OCI-LY7 (cell line): ENCODE measurements around the gene EIF4E1B.

Experiments
- EZH2phosphoT487 ChIP-seq: fragments of 200-600 bp; sonication (generic); IDR thresholded peaks from 2 replicates; pipeline ENCODE4 v1.6.1; 2018; ENCODE audit warnings: low read depth, borderline replicate concordance, mild to moderate bottlenecking, mixed run types, antibody characterized with exemption, low read length, moderate library complexity, mixed read lengths
- TF ChIP-seq, protein P1 (sequence below): fragments of 200-600 bp; sonication (generic); conservative IDR thresholded peaks from 2 replicates; pipeline ENCODE4 v1.5.1; 2014; ENCODE audit warnings: mild to moderate bottlenecking, antibody characterized with exemption, low read length, moderate library complexity, mixed read lengths

DNA sequence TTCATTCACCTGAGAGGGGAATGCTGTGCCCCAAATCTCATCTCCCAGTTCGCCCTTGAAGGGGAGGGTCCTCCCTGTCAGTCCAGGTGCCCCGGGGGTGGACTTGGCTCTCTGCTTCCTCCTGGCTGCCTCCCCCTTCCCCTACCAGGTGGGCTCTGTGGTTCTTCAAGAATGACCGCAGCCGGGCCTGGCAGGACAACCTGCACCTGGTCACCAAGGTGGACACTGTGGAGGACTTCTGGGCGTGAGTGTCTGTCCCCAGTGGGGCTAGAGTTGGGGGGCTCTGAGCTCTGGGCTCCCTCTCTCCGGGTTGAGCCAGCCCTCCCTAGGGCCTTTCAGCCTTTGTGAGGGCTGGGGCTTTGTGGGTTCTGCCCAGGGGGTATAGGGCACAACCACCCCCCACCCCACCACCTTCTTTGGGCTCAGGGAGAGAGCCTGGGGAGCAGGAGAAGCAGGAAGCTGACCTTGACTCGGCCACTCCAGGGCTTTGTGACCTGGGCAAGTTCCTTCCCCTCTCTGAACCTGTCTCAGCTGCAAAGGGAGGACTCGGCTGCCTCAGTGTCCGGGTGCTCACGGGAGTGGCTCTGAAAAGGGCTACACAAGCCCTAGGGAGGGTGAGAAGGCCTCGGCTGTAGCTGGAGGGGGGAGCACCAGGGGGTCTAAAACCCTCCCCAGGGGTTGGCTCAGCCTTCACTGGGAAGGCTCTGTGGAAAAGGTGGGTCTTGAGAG lies 13.2 kb downstream of the EIF4E1B start:
- TF ChIP-seq, protein P1, sequence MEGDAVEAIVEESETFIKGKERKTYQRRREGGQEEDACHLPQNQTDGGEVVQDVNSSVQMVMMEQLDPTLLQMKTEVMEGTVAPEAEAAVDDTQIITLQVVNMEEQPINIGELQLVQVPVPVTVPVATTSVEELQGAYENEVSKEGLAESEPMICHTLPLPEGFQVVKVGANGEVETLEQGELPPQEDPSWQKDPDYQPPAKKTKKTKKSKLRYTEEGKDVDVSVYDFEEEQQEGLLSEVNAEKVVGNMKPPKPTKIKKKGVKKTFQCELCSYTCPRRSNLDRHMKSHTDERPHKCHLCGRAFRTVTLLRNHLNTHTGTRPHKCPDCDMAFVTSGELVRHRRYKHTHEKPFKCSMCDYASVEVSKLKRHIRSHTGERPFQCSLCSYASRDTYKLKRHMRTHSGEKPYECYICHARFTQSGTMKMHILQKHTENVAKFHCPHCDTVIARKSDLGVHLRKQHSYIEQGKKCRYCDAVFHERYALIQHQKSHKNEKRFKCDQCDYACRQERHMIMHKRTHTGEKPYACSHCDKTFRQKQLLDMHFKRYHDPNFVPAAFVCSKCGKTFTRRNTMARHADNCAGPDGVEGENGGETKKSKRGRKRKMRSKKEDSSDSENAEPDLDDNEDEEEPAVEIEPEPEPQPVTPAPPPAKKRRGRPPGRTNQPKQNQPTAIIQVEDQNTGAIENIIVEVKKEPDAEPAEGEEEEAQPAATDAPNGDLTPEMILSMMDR, result no peak
- TF ChIP-seq EZH2phosphoT487, result no peak
